Mucosa of stomach (tissue), 1 donor: ENCODE measurements around the gene SPATA6L.

Source experiments
- H3K27me3 ChIP-seq: one replicate; pipeline ENCODE4 v1.7.0; 2013; ENCODE audit warnings: mild to moderate bottlenecking, low read length; ENCODE audit not compliant: control insufficient read depth, insufficient read depth
- H3K36me3 ChIP-seq: one replicate; pipeline ENCODE4 v1.7.0; 2013; ENCODE audit warnings: low read length; ENCODE audit not compliant: control insufficient read depth, insufficient read depth
- H3K4me1 ChIP-seq: one replicate; pipeline ENCODE4 v1.7.0; 2013; ENCODE audit warnings: mild to moderate bottlenecking, low read length; ENCODE audit not compliant: control insufficient read depth, insufficient read depth
- H3K4me3 ChIP-seq: one replicate; pipeline ENCODE4 v1.7.0; 2013; ENCODE audit warnings: low read length
- H3K9ac ChIP-seq: one replicate; pipeline ENCODE4 v1.7.0; 2013; ENCODE audit warnings: mild to moderate bottlenecking, low read length, moderate library complexity
- H3K9me3 ChIP-seq: one replicate; pipeline ENCODE4 v1.7.0; 2013; ENCODE audit warnings: mild to moderate bottlenecking, low read length, moderate library complexity; ENCODE audit not compliant: control insufficient read depth
- donor health status: Pancreatic carcinoma.

The SPATA6L gene

DNA sequence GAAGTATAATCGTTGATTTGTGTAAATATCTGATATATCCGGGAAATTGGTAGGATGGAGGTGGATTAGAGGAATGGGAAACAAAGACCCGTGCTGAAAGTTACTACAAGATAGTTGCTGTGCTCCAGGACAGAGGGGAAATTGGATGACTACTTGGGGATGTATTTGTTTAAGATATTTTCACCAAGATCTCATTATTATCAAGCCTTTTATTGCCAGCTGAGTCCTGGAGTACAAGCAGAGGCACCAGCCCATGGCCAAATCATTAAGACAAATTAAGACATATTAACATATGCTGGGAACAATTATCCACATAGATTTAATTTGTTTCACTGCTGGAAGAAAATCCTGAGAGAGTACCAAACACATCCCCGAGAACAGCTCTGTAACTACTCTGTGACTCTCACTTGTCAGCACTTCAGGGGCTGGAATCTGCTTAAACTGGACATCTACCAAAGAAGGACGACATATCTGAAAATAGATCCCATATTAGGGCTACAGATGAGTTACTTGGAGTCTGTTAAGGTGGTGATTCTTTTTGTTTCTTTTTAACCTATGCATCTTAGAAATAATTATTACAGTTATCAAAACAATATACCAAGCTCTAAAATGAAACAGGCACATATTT, 107.8 kb downstream of the SPATA6L start:
- H3K4me1 ChIP-seq: no peaks in the 10 kb centered on the region
- H3K4me3 ChIP-seq: no peak overlapping the region
- no peaks in the 10 kb centered on the region for H3K27me3 ChIP-seq
- no peak overlapping the region for H3K9ac ChIP-seq
- H3K9me3 ChIP-seq: no peaks in the 10 kb centered on the region
- no peaks in the 10 kb centered on the region for H3K36me3 ChIP-seq

DNA sequence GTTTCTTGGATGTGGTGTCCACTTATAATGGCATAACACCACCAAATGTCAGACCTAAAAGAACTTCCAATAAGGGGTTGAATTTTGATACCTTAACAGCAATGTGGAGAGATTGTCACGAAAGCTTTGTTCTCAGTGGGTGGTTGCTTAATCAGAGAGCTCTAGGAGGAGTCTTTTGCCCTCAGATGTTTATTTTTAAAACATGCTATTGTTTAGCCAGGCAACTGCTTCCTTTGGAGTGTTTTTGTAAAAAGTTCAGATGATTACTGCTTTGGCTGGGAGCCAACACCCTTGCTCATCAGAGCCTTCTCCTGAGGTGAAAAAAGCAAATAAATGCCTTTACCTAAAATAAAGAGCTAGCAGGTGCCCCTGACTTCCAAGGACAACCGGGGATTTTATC, 111.0 kb downstream of the SPATA6L start:
- no peaks in the 10 kb centered on the region for H3K36me3 ChIP-seq
- H3K9ac ChIP-seq: no peak overlapping the region
- no peaks in the 10 kb centered on the region for H3K27me3 ChIP-seq
- H3K9me3 ChIP-seq: no peaks in the 10 kb centered on the region
- H3K4me3 ChIP-seq: no peak overlapping the region
- no peaks in the 10 kb centered on the region for H3K4me1 ChIP-seq

DNA sequence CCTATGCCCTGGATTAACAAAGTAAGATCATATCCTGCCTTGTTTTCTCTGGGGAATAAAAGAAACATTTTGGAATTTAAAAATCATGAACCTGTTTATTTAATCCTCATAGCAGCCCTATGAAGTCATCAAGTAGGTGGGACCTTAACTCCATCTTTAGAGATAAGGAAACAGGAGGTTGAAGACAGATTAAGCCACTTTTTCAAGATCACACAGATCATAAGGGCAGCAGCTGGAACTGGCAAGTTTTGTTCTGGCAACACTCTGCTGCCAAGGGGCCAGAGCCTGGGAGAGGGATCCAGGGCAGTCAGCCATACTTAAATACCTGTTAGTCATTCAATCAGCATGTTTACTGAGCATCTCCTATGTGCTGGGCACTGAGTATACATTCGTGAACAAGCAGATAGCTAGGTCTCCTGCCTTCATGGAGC, 112.3 kb downstream of the SPATA6L start:
- Histone ChIP-seq H3K36me3 (no peaks in the 10 kb centered on the region), H3K9ac (no peak overlapping the region), H3K4me1 (peaks cover 4% of the 10 kb centered on the region), H3K27me3 (no peaks in the 10 kb centered on the region), H3K4me3 (no peak overlapping the region), H3K9me3 (no peaks in the 10 kb centered on the region)

DNA sequence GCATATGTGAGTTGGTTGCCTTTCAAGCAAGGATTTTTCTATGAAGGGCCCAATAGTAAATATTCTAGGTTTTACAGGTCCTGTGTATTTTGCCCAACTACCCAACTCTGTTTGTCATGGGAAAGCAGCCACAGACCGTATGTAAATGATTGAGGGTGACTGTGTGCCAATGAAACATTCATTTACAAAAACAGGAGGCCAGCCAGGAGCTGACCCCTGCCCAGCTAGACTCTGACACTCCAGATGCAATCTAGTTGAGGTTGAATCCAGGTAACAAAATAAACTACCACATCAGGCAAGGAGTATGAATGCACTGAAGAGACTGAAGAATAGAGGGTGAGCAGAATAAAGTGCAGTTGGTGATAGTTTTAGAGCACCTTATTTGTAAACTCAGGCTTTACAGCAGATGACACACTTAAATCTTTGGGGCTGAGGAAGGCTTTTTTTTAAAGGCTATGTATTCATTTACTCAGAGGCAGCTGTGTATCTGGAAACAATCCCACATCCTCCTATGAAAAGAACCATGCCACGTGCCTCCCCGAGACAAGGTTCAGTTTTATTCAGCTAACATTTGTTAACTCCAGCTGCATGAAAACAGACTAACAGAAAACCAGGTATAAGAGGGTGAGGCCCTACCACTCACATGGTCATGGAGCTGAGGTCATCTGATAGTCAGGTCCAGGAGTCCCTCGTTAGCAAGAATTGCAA, 115.3 kb downstream of the SPATA6L start:
- peaks cover 4% of the 10 kb centered on the region for H3K4me1 ChIP-seq
- H3K9me3 ChIP-seq: no peaks in the 10 kb centered on the region
- no peaks in the 10 kb centered on the region for H3K27me3 ChIP-seq
- H3K9ac ChIP-seq: no peak overlapping the region
- H3K36me3 ChIP-seq: no peaks in the 10 kb centered on the region
- no peak overlapping the region for H3K4me3 ChIP-seq

DNA sequence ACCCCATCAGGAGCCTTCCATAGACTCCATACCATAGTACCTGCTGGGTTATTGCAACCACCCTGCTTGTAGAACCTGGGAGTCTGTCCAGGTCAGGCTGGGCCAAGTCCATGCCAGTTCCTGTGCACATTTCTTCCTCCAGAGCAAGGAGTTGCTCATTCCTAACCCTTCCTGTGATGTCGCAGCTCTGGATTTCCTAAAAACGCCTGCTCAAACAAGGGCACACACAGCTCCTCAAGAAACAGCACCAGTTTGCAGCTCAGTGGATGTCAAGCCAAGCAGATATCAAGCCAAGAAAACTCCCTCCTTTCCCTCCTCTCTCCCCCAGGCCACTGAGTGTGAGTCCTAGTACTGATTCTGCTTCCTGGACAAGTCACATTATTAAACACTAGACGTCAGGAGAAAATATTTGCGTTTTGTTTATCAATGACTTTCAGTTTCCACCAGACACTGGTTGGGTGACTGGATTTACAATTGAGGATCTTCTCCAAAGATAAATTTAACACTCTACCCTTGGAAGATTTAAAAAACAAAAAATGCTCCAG, 116.5 kb downstream of the SPATA6L start:
- H3K27me3 ChIP-seq: no peaks in the 10 kb centered on the region
- no peak overlapping the region for H3K4me3 ChIP-seq
- H3K4me1 ChIP-seq: peaks cover 4% of the 10 kb centered on the region
- no peak overlapping the region for H3K9ac ChIP-seq
- H3K9me3 ChIP-seq: no peaks in the 10 kb centered on the region
- H3K36me3 ChIP-seq: no peaks in the 10 kb centered on the region

DNA sequence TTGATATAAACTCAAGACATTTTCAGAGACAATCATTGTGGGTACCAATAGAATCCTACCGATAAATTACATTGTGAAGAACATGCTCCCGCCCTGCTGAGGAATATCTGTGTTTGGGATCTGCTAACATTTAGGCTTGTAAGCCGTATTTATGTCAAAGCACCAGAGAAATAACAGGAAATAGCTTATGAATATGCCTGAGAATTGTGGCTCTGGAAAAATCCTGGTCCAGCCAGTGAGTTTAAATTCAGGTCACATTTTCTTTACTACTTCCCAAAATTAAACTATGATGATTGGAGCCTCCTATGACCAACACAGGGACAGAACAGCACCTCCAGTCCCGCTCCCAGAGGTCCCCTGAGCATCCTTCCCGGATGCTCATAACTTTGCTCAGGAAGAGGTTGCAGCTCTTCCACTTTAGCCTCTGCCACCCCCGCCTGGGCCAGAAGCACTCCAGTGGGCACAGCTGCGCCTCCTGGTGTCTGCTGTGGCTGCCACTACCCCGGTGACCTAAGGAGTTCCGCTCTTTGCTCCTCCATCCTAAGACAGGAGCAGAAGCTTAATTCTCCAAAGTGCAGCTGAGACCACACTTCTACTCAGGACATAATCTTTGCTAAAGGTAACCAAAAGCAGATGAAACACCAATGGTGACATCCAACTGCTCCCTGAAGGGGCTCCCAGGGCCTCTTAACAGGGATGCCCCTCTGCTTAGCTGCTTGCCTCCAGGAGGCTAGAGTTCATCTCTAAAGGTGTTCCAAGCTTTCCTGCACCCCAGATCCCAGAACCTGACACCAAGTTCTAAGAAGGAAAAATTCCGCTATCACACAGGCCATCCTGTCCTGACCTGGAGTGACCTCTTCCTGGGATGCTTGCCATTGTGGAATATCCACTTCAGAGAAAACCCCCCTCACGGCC, 117.2 kb downstream of the SPATA6L start:
- no peaks in the 10 kb centered on the region for H3K9me3 ChIP-seq
- no peak overlapping the region for H3K9ac ChIP-seq
- H3K4me1 ChIP-seq: peaks cover 4% of the 10 kb centered on the region
- H3K36me3 ChIP-seq: no peaks in the 10 kb centered on the region
- no peaks in the 10 kb centered on the region for H3K27me3 ChIP-seq
- H3K4me3 ChIP-seq: no peak overlapping the region
